ENCODE measurements around the gene LPIN2. TPM values are rescaled to one million over a fixed set of nuclear protein-coding genes. Genes with fewer than 3 reads are reported as not detected.

The LPIN2 gene
- total RNA-seq, 2 donors from 2014 or later: 19.5 to 120 TPM

DNA sequence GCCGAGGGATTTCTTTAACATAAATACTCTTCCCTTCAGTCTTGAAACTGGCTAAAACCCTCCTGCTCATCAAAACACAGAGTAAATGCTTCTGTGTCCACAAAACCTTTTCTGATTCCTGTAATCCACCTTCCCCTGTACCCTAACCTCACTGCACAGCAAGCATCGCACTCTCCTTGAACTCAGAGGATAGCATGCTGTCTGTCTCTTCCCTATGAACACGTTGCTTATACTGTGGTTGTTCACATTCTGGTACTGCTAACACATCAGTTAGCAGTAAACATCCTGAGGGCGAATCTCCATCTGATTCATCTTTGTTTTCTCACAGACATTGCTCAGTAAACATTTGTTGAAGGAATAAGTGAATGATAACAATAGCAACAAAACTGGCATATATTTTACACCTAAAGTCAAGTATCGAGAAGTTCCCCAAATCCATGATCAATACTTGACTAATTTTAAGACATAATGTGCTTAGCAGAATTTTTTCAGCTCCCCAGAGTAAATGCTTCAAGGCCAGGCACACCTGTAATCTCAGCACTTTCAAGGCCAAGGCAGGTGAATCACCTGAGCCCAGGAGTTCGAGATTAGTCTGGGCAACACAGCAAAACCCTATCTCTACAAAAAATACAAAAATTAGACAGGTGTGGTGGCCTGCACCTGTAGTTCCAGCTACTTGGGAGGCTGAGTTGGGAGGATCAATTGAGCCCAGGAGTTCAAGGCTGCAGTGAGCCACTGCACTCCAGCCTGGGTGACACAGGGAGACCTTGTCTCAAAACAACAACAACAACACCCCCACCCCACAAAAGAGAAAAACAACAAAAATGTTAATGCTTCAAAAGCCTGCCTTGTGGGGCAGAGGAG lies 45.6 kb upstream of the LPIN2 start:
- Histone ChIP-seq H3K4me3 (no peak overlapping the region), H3K36me3 (no peaks in the 10 kb centered on the region), H3K9me3 (no peaks in the 10 kb centered on the region), H3K4me1 (replicated peaks) (no peaks in the 10 kb centered on the region), H3K27ac (no peak overlapping the region), H3K27me3 (replicated peaks; ENCODE audit: insufficient read depth) (no peaks in the 10 kb centered on the region)
- no peak for DNase-seq (ENCODE audit: low spot score)
- intact Hi-C loops (cut with DNase I): no loop called here
- TF ChIP-seq POLR2AphosphoS5 (IDR thresholded peaks at IDR 0.05) (no peak), POLR2A (IDR thresholded peaks at IDR 0.05) (no peak), CTCF (IDR thresholded peaks at IDR 0.05) (no peak)
- WGBS: 89% methylated on average over 6 of the region's 6 CpGs

- H3K4me1 ChIP-seq (replicated peaks): no peaks in the 10 kb centered on the region
- no peak overlapping the region for H3K4me3 ChIP-seq
- DNase-seq (ENCODE audit: low spot score): no peak
- TF ChIP-seq POLR2AphosphoS5 (IDR thresholded peaks at IDR 0.05): no peak
- TF ChIP-seq POLR2A (IDR thresholded peaks at IDR 0.05): no peak
- TF ChIP-seq CTCF (IDR thresholded peaks at IDR 0.05): no peak
- H3K9me3 ChIP-seq: no peaks in the 10 kb centered on the region
- H3K36me3 ChIP-seq: no peaks in the 10 kb centered on the region
- H3K27ac ChIP-seq: no peak overlapping the region
- intact Hi-C loops (cut with DNase I): no loop called here
- no peaks in the 10 kb centered on the region for H3K27me3 ChIP-seq (replicated peaks; ENCODE audit: insufficient read depth)
- 95% methylated on average over 4 of the region's 4 CpGs for WGBS
Measured at GRCh38 chr18:3057526-3057925, 44.6 kb upstream of the LPIN2 start.

GRCh38 chr18:3056311-3056710 lies 43.4 kb upstream of the LPIN2 start:
- H3K4me1 ChIP-seq (replicated peaks): no peaks in the 10 kb centered on the region
- no peaks in the 10 kb centered on the region for H3K9me3 ChIP-seq
- H3K27ac ChIP-seq: no peak overlapping the region
- no peaks in the 10 kb centered on the region for H3K27me3 ChIP-seq (replicated peaks; ENCODE audit: insufficient read depth)
- no peak overlapping the region for H3K4me3 ChIP-seq
- DNase-seq (ENCODE audit: low spot score): no peak
- H3K36me3 ChIP-seq: no peaks in the 10 kb centered on the region
- TF ChIP-seq POLR2A (IDR thresholded peaks at IDR 0.05) (no peak), CTCF (IDR thresholded peaks at IDR 0.05) (no peak), POLR2AphosphoS5 (IDR thresholded peaks at IDR 0.05) (no peak)
- intact Hi-C loops (cut with DNase I): no loop called here
- 97% methylated on average over 9 of the region's 9 CpGs for WGBS

- H3K36me3 ChIP-seq: no peaks in the 10 kb centered on the region
- no peaks in the 10 kb centered on the region for H3K4me1 ChIP-seq (replicated peaks)
- H3K27ac ChIP-seq: no peak overlapping the region
- intact Hi-C loops (cut with DNase I): no loop called here
- WGBS: 71% methylated on average over 4 of the region's 4 CpGs
- TF ChIP-seq CTCF (IDR thresholded peaks at IDR 0.05): no peak
- no peak for TF ChIP-seq POLR2A (IDR thresholded peaks at IDR 0.05)
- TF ChIP-seq POLR2AphosphoS5 (IDR thresholded peaks at IDR 0.05): no peak
- no peak overlapping the region for H3K4me3 ChIP-seq
- H3K27me3 ChIP-seq (replicated peaks; ENCODE audit: insufficient read depth): no peaks in the 10 kb centered on the region
- H3K9me3 ChIP-seq: no peaks in the 10 kb centered on the region
- DNase-seq (ENCODE audit: low spot score): no peak
Measured at GRCh38 chr18:3055816-3056215, 42.9 kb upstream of the LPIN2 start.

- Histone ChIP-seq H3K9me3 (no peaks in the 10 kb centered on the region), H3K4me1 (replicated peaks) (no peaks in the 10 kb centered on the region), H3K27ac (no peak overlapping the region), H3K36me3 (no peaks in the 10 kb centered on the region), H3K27me3 (replicated peaks; ENCODE audit: insufficient read depth) (no peaks in the 10 kb centered on the region), H3K4me3 (no peak overlapping the region)
- WGBS: 60% methylated on average over 4 of the region's 4 CpGs
- DNase-seq (ENCODE audit: low spot score): no peak
- TF ChIP-seq POLR2AphosphoS5 (IDR thresholded peaks at IDR 0.05) (no peak), POLR2A (IDR thresholded peaks at IDR 0.05) (no peak), CTCF (IDR thresholded peaks at IDR 0.05) (no peak)
- intact Hi-C loops (cut with DNase I): no loop called here
Measured at GRCh38 chr18:3055186-3055728, 42.3 kb upstream of the LPIN2 start.
